ENCODE results near the gene PWWP2B.

PWWP2B gene

DNA sequence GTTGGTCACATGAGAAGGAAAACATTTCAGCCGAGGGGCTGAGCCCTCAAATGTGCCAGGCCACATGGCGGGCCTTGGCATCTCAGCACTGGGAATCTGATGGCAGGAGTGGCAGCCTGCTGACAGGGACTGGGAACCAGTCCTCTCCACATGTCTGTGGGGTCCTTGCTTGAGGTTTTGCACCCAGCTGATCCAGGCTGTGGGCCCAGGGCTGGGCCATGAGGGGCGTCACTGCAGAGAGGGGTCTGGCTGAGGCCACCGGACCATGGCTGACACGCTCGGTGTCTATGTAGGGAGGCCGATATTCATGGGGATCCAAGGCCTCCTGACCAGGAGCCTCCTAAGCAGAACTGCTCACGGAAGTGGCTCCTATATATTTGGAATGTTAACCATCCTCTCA, 31.0 kb upstream of the PWWP2B start:
- no peaks in the 10 kb centered on the region for H3K9me3 ChIP-seq (ENCODE audit: control insufficient read depth, insufficient read depth, low read length)
- no peak overlapping the region for H3K9ac ChIP-seq (ENCODE audit: low read depth, low read length)
- H3K27me3 ChIP-seq (ENCODE audit: control insufficient read depth, insufficient read depth, low read length), result no peaks in the 10 kb centered on the region
- no peak overlapping the region for H3K4me3 ChIP-seq (ENCODE audit: low read depth, low read length)
- H3K36me3 ChIP-seq (ENCODE audit: control insufficient read depth, insufficient read depth, low read length), result no peaks in the 10 kb centered on the region
- H3K4me1 ChIP-seq (ENCODE audit: control insufficient read depth, insufficient read depth, low read length), result no peaks in the 10 kb centered on the region

GRCh38 chr10:132366499-132366898, 30.5 kb upstream of the PWWP2B start:
- no peaks in the 10 kb centered on the region for H3K4me1 ChIP-seq (ENCODE audit: control insufficient read depth, insufficient read depth, low read length)
- no peak overlapping the region for H3K9ac ChIP-seq (ENCODE audit: low read depth, low read length)
- H3K36me3 ChIP-seq (ENCODE audit: control insufficient read depth, insufficient read depth, low read length), result no peaks in the 10 kb centered on the region
- no peak overlapping the region for H3K4me3 ChIP-seq (ENCODE audit: low read depth, low read length)
- H3K27me3 ChIP-seq (ENCODE audit: control insufficient read depth, insufficient read depth, low read length), result no peaks in the 10 kb centered on the region
- no peaks in the 10 kb centered on the region for H3K9me3 ChIP-seq (ENCODE audit: control insufficient read depth, insufficient read depth, low read length)

DNA sequence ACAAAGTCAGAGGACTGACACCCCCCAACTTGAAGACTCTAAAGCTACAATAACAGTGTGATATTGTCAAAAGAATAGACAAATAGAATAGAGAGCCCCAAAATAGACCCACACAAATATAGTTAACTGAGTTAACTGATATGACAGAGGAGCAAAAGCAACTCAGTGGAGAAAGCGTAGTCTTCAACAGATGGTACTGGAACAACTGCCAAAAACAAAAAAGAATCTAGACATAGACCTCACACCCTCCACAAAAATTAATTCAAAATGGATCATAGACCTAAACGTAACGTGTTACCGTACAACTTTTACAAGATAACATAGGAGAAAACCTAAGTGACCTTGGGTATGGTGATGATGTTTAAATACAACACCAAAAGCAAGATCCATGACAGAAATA, 28.6 kb upstream of the PWWP2B start:
- Histone ChIP-seq H3K27me3 (ENCODE audit: control insufficient read depth, insufficient read depth, low read length) (no peaks in the 10 kb centered on the region), H3K4me1 (ENCODE audit: control insufficient read depth, insufficient read depth, low read length) (no peaks in the 10 kb centered on the region), H3K9ac (ENCODE audit: low read depth, low read length) (no peak overlapping the region), H3K9me3 (ENCODE audit: control insufficient read depth, insufficient read depth, low read length) (no peaks in the 10 kb centered on the region), H3K36me3 (ENCODE audit: control insufficient read depth, insufficient read depth, low read length) (no peaks in the 10 kb centered on the region), H3K4me3 (ENCODE audit: low read depth, low read length) (no peak overlapping the region)

DNA sequence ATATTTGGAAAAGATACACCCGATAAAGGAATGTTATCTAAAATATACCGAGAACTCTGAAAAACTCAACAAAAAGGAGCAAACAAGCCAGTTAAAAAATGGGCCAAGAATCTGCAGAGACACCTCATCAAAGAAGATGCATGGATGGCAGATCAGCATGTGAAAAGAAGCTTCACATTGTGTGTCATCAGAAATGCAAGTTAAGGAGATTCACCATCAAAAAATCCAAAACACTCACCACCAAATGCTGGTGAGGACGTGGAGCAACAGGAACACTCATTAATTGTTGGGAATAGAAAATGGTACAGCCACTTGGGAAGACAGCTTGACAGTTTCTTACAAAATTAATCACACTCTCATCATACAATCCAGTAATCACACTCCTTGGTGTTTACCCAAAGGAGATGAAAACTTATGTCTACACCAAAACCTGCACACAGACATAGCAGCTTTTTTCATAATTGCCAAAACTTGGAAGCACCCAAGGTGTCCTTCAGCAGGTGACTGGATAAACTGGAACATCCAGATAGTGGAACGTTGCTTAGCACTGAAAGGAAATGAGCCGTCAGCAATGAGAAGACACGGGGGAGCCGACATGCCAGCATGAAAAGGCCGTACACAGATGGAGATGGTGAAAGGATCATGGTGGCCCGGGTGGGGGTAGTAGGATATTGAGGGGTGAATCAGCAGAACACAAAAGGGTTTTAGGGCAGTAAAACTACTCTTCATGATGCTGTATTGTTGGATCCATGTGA, 27.9 kb upstream of the PWWP2B start:
- no peaks in the 10 kb centered on the region for H3K36me3 ChIP-seq (ENCODE audit: control insufficient read depth, insufficient read depth, low read length)
- no peaks in the 10 kb centered on the region for H3K27me3 ChIP-seq (ENCODE audit: control insufficient read depth, insufficient read depth, low read length)

DNA sequence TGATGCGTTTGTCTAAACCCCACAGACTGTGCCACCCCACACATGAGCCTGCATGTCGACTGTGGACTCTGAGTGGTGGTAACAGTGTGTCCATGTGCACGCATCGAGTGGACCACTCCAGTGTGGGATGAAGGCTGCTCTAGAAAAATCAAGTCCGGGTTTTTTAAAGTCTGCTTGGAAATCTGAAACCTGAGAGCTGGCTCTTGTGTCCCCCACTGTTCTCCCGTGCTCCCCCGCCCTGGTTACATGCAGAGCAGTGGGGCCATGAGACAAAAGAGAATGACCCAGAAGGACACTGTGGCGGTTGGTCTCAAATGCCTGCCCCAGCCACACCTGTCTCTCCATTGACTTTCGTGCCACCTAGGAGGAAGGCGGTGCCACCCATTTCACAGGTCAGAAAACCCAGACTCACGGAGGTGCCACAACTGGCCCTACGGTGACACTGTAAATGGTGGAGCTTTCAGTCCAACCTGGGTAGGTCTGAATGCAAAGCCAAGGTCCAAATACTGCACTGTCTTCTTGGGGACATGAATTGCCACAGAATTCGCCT, 27.3 kb upstream of the PWWP2B start:
- Histone ChIP-seq H3K27me3 (ENCODE audit: control insufficient read depth, insufficient read depth, low read length) (no peaks in the 10 kb centered on the region), H3K9ac (ENCODE audit: low read depth, low read length) (no peak overlapping the region), H3K4me3 (ENCODE audit: low read depth, low read length) (no peak overlapping the region), H3K9me3 (ENCODE audit: control insufficient read depth, insufficient read depth, low read length) (no peaks in the 10 kb centered on the region), H3K4me1 (ENCODE audit: control insufficient read depth, insufficient read depth, low read length) (no peaks in the 10 kb centered on the region), H3K36me3 (ENCODE audit: control insufficient read depth, insufficient read depth, low read length) (no peaks in the 10 kb centered on the region)

More for the DNA sequence above, 27.9 kb upstream of the PWWP2B start:
- no peaks in the 10 kb centered on the region for H3K9me3 ChIP-seq (ENCODE audit: control insufficient read depth, insufficient read depth, low read length)
- no peak overlapping the region for H3K9ac ChIP-seq (ENCODE audit: low read depth, low read length)
- H3K4me3 ChIP-seq (ENCODE audit: low read depth, low read length), result no peak overlapping the region
- no peaks in the 10 kb centered on the region for H3K4me1 ChIP-seq (ENCODE audit: control insufficient read depth, insufficient read depth, low read length)

DNA sequence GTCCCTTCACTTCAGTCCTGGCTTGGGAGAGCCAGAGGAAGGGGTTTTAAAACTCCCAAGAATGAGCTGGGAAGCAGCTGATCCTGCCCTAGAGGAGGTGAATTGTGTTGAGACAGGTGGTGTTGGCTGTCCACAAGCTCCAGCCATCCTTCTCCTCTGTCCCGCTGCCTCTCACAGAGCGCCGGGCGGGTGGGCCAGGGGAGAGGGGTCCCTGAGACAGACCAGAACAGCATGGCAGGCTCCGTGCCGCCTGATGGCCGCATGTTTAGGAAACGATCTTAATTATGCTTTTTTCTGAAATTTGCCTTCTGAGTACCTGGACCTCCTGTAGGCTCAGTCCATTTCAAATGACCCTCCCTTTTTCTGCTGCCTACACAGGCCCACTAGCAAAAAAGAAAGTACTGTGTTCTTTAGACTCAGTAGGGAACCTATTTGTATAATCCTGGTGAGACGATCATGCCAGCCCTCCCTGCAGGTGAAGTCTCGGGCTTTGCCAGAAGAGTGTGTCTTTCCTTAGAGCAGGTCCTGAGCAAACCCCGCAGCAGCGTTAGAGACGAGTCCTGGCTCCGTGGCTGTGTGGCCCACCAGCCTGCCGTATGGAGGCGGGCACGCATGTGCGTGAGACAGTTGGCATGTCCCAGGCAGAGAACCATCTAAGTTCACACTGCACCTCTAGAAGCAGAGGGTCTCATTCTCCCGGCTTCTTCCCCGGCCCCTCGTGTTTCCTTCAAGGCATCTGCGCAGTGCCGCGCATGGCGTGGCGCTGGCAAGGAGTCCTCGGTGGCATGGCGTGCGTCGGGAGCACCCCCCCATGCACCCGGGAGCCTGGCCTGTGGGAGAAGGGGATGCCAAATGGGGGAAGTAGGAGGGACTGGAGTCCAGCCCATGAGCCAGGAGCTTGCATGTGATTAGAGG, 26.3 kb upstream of the PWWP2B start:
- no peaks in the 10 kb centered on the region for H3K27me3 ChIP-seq (ENCODE audit: control insufficient read depth, insufficient read depth, low read length)
- H3K9ac ChIP-seq (ENCODE audit: low read depth, low read length), result no peak overlapping the region
- no peaks in the 10 kb centered on the region for H3K36me3 ChIP-seq (ENCODE audit: control insufficient read depth, insufficient read depth, low read length)
- H3K9me3 ChIP-seq (ENCODE audit: control insufficient read depth, insufficient read depth, low read length), result no peaks in the 10 kb centered on the region
- H3K4me3 ChIP-seq (ENCODE audit: low read depth, low read length), result no peak overlapping the region
- H3K4me1 ChIP-seq (ENCODE audit: control insufficient read depth, insufficient read depth, low read length), result no peaks in the 10 kb centered on the region

GRCh38 chr10:132371641-132372081, 25.3 kb upstream of the PWWP2B start:
- H3K4me1 ChIP-seq (ENCODE audit: control insufficient read depth, insufficient read depth, low read length), result no peaks in the 10 kb centered on the region
- no peak overlapping the region for H3K4me3 ChIP-seq (ENCODE audit: low read depth, low read length)
- no peak overlapping the region for H3K9ac ChIP-seq (ENCODE audit: low read depth, low read length)
- no peaks in the 10 kb centered on the region for H3K36me3 ChIP-seq (ENCODE audit: control insufficient read depth, insufficient read depth, low read length)
- H3K9me3 ChIP-seq (ENCODE audit: control insufficient read depth, insufficient read depth, low read length), result no peaks in the 10 kb centered on the region
- no peaks in the 10 kb centered on the region for H3K27me3 ChIP-seq (ENCODE audit: control insufficient read depth, insufficient read depth, low read length)

- no peak overlapping the region for H3K4me3 ChIP-seq (ENCODE audit: low read depth, low read length)
- no peaks in the 10 kb centered on the region for H3K27me3 ChIP-seq (ENCODE audit: control insufficient read depth, insufficient read depth, low read length)
- no peaks in the 10 kb centered on the region for H3K9me3 ChIP-seq (ENCODE audit: control insufficient read depth, insufficient read depth, low read length)
- no peaks in the 10 kb centered on the region for H3K4me1 ChIP-seq (ENCODE audit: control insufficient read depth, insufficient read depth, low read length)
- no peaks in the 10 kb centered on the region for H3K36me3 ChIP-seq (ENCODE audit: control insufficient read depth, insufficient read depth, low read length)
- H3K9ac ChIP-seq (ENCODE audit: low read depth, low read length), result no peak overlapping the region
Observed at GRCh38 chr10:132372516-132373095, 24.4 kb upstream of the PWWP2B start.

- Histone ChIP-seq H3K27me3 (ENCODE audit: control insufficient read depth, insufficient read depth, low read length) (no peaks in the 10 kb centered on the region), H3K9ac (ENCODE audit: low read depth, low read length) (no peak overlapping the region), H3K9me3 (ENCODE audit: control insufficient read depth, insufficient read depth, low read length) (no peaks in the 10 kb centered on the region), H3K4me1 (ENCODE audit: control insufficient read depth, insufficient read depth, low read length) (no peaks in the 10 kb centered on the region), H3K36me3 (ENCODE audit: control insufficient read depth, insufficient read depth, low read length) (no peaks in the 10 kb centered on the region), H3K4me3 (ENCODE audit: low read depth, low read length) (no peak overlapping the region)
Observed at GRCh38 chr10:132373241-132373955, 23.6 kb upstream of the PWWP2B start.

DNA sequence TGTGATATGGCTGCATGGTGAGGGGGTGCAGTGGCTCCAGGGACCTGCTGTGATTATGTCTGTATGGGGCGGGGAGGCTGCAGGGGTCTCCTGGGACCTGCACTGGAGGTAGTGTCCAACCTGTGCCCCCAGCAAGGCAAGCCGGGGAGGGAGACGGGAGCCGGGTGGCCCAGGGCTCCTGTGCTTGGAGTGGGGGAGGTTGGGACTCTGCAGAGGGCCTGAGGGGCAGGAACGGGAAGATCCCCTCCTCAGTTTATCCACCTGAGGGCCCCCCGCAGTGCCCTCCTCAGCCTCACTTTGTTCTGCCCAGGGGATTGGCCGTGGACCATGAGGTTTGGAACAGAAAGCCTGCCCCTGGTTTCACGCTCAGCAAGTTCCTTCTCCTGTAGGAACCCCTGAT, 22.8 kb upstream of the PWWP2B start:
- no peaks in the 10 kb centered on the region for H3K9me3 ChIP-seq (ENCODE audit: control insufficient read depth, insufficient read depth, low read length)

DNA sequence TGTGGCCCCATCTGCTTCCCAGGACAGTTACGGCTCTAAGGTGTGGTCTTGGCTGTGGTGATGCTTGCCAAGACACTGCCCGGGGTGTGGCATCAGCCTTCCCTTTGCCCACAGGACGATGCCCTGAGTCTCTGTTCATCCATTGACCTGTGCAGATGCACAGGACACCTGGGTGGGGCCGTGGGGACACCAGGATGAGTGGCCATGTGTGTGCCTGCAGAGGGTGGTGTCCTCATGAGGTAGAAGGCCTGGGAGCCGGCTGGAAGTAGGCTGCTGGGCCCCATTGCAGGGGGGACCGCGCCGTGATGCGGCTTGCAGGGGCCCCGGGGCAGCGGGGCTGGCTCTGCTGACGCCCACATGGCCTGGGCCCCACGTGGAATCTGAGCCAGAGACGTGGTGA, 22.4 kb upstream of the PWWP2B start:
- no peak overlapping the region for H3K4me3 ChIP-seq (ENCODE audit: low read depth, low read length)
- H3K27me3 ChIP-seq (ENCODE audit: control insufficient read depth, insufficient read depth, low read length), result no peaks in the 10 kb centered on the region
- no peak overlapping the region for H3K9ac ChIP-seq (ENCODE audit: low read depth, low read length)

More for the DNA sequence above, 22.8 kb upstream of the PWWP2B start:
- no peak overlapping the region for H3K9ac ChIP-seq (ENCODE audit: low read depth, low read length)
- no peaks in the 10 kb centered on the region for H3K36me3 ChIP-seq (ENCODE audit: control insufficient read depth, insufficient read depth, low read length)
- H3K4me3 ChIP-seq (ENCODE audit: low read depth, low read length), result no peak overlapping the region
- H3K4me1 ChIP-seq (ENCODE audit: control insufficient read depth, insufficient read depth, low read length), result no peaks in the 10 kb centered on the region
- no peaks in the 10 kb centered on the region for H3K27me3 ChIP-seq (ENCODE audit: control insufficient read depth, insufficient read depth, low read length)

More for the DNA sequence above, 22.4 kb upstream of the PWWP2B start:
- Histone ChIP-seq H3K9me3 (ENCODE audit: control insufficient read depth, insufficient read depth, low read length) (no peaks in the 10 kb centered on the region), H3K36me3 (ENCODE audit: control insufficient read depth, insufficient read depth, low read length) (no peaks in the 10 kb centered on the region), H3K4me1 (ENCODE audit: control insufficient read depth, insufficient read depth, low read length) (no peaks in the 10 kb centered on the region)
